Stimulated activated CD4-positive, alpha-beta T cell treated with anti-CD3 and anti-CD28 coated beads, Interleukin-1b, Interleukin-23, amount 100 ng/mL, for 24 hours (primary cell): ENCODE measurements around the gene MSRB3.
"Not testable (repeated sequence)": the region's sequence is repeated elsewhere in the genome, so short reads cannot be mapped to it uniquely, and the experiment has no call there.

Experiments used
- DNase-seq, 4 experiments: peaks; one replicate each; pipeline ENCODE4 v3.0.0-alpha.2; 2020; ENCODE audit warnings: low read depth in 4 of 4, low spot score in 1 of 4

The MSRB3 gene

DNA sequence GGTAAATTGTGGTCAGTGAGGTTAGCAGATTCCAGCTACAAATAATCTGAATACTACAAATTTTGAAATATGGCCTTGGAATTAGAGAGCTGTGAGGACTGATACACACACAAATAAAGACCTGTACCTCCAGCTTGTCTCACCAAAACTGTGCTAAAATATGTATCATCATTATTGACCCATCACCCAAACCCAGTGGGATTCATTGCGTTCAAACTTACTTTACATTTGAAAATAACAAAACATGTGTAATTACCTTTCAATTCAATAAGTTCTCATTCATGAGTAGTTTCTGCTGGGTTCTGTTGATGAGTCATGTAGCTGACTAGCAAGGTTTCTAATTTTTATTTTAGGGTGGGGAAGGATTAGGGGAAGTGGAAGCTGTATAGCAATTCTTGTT lies 170.9 kb downstream of the MSRB3 start:
- DNase-seq: no peak

DNA sequence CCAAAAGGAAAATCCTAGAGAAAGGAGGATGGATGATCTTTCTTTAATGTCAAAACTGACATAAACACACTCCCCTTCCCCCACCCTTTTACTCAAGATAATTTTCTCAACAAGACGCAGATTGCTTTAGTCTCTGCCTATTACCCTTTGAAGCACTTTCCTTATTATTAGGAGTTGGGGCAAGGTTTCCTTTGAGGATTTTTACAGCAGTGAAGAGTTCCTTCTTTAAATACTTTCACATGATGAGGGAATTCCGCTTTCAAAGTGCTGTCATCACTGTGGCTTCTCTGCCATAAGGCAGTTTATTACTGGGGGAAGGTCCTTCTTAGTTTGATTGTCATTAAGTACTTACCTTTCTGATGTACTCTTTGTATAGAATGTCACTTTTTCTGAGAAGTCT lies 172.1 kb downstream of the MSRB3 start:
- DNase-seq: no peak

DNA sequence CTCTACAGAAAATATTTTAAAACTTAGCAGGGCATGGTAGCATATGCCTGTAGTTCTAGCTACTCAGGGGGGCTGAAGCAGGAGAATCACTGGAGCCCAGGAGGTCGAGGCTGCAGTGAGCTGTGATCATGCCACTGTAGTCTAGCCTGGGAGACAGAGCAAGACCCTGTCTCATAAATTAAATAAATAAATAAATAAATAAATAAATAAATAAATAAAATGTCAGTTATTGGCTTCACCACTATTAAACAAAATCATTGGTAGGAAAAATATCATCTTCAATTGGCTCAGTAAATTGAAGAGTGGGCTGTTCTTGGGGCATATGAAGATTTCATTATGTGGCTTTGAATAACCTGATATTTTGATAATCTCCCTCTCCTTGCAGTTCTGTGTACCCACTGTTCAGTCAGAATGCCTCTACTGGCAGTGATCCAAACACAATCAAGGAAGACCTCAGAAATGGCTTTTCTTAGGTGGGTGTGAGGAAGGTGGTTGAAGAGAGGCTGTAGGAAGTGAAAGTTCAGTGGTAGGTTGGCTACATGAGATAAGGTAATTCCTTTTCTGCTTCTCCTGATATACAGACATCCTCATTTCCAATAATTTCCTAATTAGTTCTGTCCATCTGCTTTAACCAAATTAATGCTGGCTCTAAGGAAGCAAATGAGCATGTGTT lies 175.8 kb downstream of the MSRB3 start:
- no peak for DNase-seq

DNA sequence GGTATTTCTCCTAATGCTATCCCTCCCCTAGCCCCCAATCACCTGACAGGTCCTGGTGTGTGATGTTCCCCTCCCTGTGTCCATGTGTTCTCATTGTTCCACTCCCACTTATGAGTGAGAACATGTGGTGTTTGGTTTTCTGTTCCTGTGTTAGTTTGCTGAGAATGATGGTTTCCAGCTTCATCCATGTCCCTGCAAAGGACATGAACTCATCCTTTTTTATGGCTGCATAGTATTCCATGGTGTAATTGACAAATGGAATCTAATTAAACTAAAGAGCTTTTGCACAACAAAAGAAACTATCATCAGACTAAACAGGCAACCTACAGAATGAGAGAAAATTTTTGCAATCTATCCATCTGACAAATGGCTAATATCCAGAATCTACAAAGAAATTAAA lies 178.9 kb downstream of the MSRB3 start:
- not testable (repeated sequence) for DNase-seq

DNA sequence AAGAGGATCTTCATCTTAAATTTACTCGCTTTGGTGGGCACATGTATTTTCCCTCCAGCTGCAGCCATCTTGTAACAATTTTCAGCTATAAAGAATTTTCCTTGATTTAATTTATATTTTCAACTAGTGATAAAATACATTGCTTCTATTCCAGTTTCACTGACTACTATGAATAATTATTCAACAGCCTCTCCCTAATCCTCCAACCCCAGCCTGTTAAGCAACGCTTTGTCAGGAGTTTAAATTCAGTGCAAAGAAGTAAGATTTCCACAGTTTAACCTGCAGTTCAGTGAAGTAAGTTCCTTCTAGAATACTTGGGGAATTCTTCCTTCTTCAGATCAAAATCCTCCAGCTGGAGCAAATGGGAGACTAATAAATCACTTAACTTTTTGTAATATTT lies 180.2 kb downstream of the MSRB3 start:
- DNase-seq: no peak

DNA sequence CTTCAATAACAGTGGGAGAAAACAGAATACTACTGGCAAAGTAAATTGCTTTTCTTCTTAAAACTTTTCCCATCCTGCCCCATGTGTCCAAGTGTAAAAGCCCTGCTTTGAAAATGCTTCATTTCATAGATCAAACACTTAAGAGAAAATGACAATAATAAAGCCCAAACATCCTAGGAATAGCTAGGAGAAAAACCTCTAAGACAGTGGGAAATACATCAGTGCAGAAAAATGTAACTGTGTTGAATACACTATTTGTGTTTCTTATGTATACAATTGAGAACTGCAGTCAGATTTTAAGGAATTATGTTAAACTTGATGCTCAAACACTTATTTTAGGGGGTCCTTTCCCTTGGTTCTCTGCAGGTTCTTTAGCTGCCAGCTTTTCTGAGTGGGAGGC lies 181.1 kb downstream of the MSRB3 start:
- no peak for DNase-seq

DNA sequence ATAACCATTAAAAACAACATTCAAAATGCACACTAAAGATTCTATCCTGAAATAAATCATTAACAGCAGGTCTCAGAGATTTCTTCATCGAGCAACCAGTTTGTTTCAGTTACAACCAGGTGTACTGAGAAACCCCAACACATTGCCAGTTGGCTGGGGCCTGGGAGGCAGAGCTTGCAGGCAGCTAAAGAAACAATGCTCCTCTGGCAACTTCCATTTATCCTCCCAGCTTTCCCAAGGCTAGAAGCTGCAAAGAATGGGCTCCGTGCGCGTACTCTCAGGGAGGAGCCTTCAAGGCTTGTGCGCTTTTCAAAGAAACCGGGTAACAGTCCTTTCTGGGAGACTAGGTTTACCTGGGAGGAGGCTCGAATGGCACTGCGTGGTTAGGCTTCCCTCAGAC lies 181.6 kb downstream of the MSRB3 start:
- DNase-seq: no peak

DNA sequence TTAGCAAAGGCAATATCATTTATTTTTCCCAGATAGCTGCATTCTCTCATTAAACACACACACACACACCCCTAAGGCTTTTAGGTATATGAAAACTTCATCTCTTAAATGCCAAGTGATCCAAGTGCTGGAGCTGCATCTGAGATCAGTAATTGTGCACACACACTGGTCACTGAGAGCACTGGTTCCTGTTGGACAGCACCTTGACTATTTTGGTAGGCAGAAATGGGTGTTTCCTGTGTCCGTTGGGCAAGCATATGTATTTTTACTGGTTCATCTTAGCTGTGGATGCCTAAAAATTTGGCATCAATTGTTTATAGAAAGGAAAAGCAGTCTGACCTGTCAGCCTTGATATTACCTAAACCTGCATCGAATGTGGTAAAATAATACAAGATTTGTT lies 182.5 kb downstream of the MSRB3 start:
- no peak for DNase-seq

DNA sequence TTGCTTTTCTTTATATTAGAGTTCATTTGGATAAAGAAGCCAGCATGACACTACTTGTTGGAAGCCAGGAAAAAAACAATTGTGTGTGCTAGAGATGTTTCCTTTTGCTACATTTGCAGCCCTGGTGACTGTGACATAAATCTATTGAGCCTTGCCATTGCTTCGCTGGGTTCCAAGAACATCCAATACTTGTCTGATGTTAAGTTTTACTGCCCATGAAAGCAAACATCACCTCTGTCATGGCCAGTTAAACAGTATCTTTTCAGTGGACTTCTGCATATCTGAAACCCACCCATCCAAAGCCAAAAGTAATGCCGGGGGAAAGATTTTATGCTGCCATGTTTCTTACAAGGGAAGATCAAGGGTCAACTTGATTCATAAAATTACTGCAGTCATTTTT lies 184.0 kb downstream of the MSRB3 start:
- DNase-seq: no peak

DNA sequence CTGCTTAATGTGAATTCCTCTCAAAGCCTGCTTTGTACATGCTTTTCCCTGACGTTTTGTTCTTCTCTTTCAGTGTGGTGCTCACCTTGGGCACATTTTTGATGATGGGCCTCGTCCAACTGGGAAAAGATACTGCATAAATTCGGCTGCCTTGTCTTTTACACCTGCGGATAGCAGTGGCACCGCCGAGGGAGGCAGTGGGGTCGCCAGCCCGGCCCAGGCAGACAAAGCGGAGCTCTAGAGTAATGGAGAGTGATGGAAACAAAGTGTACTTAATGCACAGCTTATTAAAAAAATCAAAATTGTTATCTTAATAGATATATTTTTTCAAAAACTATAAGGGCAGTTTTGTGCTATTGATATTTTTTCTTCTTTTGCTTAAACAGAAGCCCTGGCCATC lies 184.6 kb downstream of the MSRB3 start:
- no peak for DNase-seq

DNA sequence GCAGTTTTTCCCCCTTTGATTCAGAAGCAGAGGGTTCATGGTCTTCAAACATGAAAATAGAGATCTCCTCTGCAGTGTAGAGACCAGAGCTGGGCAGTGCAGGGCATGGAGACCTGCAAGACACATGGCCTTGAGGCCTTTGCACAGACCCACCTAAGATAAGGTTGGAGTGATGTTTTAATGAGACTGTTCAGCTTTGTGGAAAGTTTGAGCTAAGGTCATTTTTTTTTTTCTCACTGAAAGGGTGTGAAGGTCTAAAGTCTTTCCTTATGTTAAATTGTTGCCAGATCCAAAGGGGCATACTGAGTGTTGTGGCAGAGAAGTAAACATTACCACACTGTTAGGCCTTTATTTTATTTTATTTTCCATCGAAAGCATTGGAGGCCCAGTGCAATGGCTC lies 185.1 kb downstream of the MSRB3 start:
- DNase-seq: no peak

DNA sequence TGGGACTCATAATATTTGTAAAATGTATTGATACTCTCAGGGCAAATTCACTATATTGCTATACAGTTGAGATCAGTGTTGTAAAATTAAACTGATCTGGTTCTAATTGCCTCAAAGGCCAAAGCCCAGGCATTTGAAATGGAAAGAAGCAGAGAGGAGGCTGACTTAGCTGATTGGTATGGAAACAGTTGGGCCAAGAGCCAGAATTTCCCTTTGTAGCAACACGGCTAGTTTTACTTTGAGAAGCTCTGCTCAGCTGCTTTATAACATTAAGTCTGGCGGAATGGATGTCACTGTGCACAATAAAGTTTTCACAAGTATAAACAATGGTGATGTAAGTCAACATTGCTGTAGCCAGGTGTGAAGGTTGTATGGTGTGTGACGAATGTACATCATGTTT lies 186.4 kb downstream of the MSRB3 start:
- no peak for DNase-seq

DNA sequence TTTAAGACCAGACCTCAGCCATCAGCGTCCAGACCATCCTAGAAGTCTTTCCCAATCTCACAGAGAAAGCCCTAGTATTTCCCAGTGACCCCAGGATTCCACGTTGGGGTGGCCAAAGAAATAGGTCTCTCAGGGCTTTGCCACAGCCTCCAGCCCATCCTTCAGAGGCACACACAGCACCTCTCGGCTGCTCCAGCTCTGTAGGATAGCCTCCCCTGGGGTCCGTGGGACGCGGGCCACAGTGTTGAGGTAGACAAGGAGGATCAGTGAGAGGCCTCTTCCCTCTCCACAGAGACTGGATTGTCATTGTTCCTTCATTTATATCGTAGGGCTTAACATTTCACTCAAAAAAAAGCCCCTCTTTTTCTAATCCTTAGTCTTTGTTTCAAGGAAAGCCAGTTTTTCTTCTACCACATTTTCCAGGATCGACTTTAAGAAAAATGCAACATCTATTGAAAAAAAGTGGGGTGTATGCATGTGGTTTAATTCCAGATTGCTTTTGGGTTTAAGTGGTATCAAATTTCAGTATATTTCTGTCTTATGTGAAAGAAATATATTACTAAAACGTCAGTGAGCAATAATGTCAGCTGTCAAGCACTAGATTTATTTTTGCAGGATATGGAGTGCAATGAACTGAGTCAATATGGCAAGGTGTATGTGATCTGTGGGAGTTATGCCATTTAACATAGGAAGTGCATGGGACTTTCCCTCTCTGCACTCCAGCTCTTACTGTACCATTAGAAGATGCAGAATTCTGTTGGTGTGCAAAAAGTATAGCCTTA lies 187.5 kb downstream of the MSRB3 start:
- no peak for DNase-seq

DNA sequence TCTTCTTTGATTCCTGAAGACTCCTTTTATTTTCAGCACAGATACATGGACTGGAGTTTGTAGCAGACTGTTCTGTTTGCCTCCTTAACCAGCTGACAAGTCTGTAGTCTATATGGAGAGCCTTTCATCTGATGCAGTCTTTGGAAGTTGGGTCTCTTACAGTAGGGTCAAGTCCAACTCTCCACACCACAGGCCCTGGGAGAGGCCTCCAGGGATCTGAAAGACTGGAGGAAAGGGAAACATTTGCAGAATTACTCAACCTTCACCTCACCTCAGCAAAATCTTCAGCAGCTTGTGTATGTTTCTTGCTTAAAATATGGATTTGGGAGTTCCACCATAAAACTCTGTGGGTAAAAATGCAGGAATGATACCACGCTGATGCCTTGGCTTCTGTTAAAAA lies 188.4 kb downstream of the MSRB3 start:
- DNase-seq: no peak

DNA sequence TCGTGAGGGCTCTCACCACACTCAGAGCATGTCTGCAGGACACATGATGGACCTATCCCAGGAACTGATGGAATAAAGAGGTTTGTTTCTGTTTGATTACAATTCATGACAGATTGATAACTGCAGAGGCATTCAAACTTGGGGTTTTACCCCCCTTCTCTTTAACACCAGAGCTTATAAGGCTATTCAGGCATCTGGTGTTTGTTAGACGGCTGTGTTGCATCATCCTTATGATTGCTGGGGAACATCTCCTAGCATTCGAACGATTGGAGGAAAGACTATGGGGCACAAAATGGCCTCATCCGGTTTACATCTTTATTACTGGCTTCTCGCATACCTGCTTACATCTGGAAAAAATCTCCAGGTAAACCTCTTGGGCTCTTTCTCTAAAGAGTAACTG lies 191.8 kb downstream of the MSRB3 start:
- no peak for DNase-seq

DNA sequence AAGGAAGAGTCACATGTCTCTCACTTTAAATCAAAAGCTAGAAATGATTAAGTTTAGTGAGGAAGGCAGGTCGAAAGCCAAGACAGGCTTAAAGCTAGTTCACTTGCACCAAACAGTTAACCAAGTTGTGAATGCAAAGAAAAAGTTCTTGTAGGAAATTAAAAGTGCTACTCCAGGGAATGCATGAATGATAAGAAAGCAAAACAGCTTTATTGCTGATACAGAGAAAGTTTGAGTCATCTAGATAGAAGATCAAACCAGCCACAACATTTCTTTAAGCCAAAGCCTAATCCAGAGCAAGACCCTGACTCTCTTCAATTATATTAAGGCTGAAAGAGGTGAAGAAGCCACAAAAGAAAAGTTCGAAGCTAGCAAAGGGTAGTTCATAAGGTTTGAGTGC lies 193.6 kb downstream of the MSRB3 start:
- DNase-seq: no peak

DNA sequence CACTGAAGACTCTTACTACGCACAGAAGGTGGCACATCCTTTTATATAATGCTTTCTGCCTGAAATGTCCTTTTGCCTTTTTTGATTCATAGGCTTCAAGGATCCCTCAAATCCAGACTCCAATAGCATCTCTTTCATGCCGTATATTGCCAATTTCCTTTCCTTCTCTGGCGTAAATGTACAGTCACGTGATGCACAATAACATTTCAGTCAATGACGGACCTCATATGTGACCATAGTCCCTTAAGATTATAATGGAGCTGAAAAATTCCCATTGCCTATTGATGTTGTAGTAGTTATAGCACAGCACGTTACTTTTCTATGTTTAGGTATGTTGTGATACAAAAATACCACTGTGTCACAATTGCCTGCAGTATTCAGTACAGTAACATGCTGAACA lies 196.3 kb downstream of the MSRB3 start:
- no peak for DNase-seq

DNA sequence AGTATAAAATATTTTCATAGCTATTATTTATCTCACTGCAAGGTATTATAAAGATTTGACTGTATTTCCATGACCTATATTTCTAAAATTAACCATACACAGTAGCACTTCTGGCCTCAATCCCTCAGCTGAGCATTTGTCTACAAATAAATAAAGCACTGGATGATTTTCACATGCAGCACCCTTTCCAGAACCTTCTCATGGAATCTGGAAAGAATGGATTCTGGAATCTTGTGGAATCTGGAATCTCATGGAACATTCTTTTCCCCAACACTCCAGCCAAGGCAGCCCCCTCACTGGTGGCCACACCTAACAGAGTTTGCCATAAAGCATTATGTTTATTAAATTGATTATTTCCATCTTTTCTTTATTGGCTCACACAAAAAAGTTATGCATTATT lies 199.2 kb downstream of the MSRB3 start:
- DNase-seq: no peak

DNA sequence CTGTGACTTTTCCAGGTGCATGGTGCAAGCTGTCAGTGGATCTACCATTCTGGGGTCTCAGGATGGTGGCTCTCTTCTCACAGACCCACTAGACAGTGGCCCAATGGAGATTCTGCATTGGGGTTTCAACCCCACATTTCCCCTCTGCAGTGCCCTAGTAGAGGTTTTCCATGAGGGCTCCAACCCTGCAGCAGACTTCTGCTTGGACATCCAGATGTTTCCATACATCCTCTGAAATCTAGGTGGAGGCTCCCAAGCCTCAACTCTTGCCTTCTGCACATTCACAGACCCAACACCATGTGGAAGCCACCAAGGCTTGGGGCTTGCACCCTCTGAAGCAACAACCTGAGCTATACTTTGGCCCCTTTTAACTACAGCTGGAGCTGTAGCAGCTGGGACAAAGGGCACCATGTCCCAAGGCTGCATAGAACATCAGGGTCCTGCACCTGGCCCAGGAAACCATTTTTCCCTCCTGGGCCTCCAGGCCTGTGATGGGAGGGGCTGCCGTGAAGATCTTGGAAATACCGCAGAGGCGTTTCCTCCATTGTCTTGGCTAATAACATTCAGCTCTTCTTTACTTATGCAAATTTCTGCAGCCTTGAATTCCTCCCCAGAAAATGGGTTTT lies 205.5 kb downstream of the MSRB3 start:
- not testable (repeated sequence) for DNase-seq

DNA sequence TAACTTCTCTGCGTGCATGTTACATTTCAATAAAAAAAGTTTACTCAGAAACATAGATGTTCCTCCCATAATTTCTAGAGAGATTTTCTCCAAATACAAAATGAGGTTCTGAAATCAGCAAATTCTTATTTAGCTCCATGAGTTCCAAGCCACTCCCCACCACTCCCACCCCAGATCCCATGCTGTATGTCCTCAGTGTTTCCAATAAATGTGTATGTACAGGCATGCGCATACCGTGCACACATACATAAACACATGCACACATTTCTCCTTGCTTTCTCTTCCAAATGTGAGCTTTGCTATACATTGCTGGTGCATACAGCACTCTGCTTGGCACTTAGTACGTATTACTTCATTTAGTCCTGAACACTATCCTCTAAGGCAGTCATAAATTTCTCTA lies 209.7 kb downstream of the MSRB3 start:
- DNase-seq: no peak

DNA sequence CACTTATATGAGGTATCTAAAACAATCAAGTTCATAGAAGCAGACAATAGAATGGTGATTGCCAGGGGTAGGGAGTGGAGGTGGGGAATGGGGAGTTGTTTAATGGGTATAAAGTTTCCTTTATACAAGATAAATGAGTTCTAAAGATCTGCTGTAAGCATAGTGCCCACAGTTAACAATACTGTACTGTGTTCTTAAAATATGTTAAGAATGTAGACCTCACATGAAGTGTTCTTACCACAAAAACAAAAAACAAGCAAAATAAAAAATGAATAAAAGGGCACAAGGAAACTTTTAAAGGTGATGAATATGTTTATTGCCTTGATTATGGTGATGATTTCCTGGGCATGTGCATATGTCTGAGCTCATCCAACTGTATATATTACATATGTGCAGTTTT lies 211.8 kb downstream of the MSRB3 start:
- DNase-seq: no peak
